IMR-90 (cell line): ENCODE data around the gene DRAP1. TPM values are rescaled to one million over a fixed set of nuclear protein-coding genes. Genes with fewer than 3 reads are reported as not detected.
A peak's percentile ranks its signal among the peaks of the same experiment; 100 is the strongest.

Experiments
- ATAC-seq: fragments of 200-7000 bp; cut with Tn5 transposase; 2 replicates; pipeline ENCODE4 v1.9.1; 2020; ENCODE audit warnings: low read depth, mild to moderate bottlenecking, moderate library complexity
- BruUV-seq: library from RNA; stranded (reverse); fragments of 400-500 nt; replicated peaks from 2 replicates; lab custom pipeline; 2021; lab: Mats Ljungman, UMichigan
- CTCF ChIA-PET: fragments of 300-600 bp; formaldehyde crosslinking; extraction: SDS; loops from one replicate; lab custom pipeline; 2021; ENCODE audit warnings: antibody characterized with exemption; lab: Yijun Ruan, JAX
- POLR2A ChIA-PET: fragments of 300-600 bp; sonication (Branson Sonifier 250); formaldehyde crosslinking; loops from one replicate; lab custom pipeline; 2022; ENCODE audit warnings: antibody characterized with exemption; ENCODE audit not compliant: unreplicated experiment; lab: Charles Lee
- DNase-seq: peaks from one replicate; pipeline ENCODE4 v3.0.0; 2013
- H2AFZ ChIP-seq: replicated peaks from 2 replicates; pipeline ENCODE3; 2013; ENCODE audit warnings: low read length, mild to moderate bottlenecking; ENCODE audit not compliant: poor library complexity
- H2AK5ac ChIP-seq: 2 replicates; pipeline ENCODE4 v1.6.1; 2013; ENCODE audit warnings: low read depth, low read length, inconsistent platforms
- H2AK9ac ChIP-seq: replicated peaks from 2 replicates; pipeline ENCODE3; 2013; ENCODE audit warnings: mild to moderate bottlenecking, low read depth, low read length, moderate library complexity; ENCODE audit not compliant: poor library complexity
- H2BK120ac ChIP-seq: 2 replicates; pipeline ENCODE4 v1.6.1; 2013; ENCODE audit warnings: low read depth, low read length, inconsistent platforms
- H2BK15ac ChIP-seq: 3 replicates; pipeline ENCODE4 v1.6.1; 2013; ENCODE audit warnings: low read depth, low read length, inconsistent platforms
- H2BK20ac ChIP-seq: 2 replicates; pipeline ENCODE4 v1.6.1; 2013; ENCODE audit warnings: low read depth, mild to moderate bottlenecking, inconsistent platforms, low read length, moderate library complexity
- H2BK5ac ChIP-seq: 2 replicates; pipeline ENCODE4 v1.6.1; 2013; ENCODE audit warnings: mild to moderate bottlenecking, low read depth, low read length, inconsistent platforms; ENCODE audit not compliant: poor library complexity, severe bottlenecking
- H3K14ac ChIP-seq: replicated peaks from 2 replicates; pipeline ENCODE4 v1.6.1; 2013; ENCODE audit warnings: low read depth, low read length, inconsistent platforms
- H3K18ac ChIP-seq: 2 replicates; pipeline ENCODE4 v1.6.1; 2013; ENCODE audit warnings: low read depth, low read length, control low read depth
- H3K23ac ChIP-seq: 2 replicates; pipeline ENCODE4 v1.6.1; 2013; ENCODE audit warnings: low read depth, low read length, inconsistent platforms
- H3K27ac ChIP-seq: 2 replicates; pipeline ENCODE4 v1.5.1; 2013; ENCODE audit warnings: mild to moderate bottlenecking, control low read depth, low read length; ENCODE audit not compliant: insufficient read depth
- H3K27me3 ChIP-seq: 2 replicates; pipeline ENCODE4 v1.6.1; 2013; ENCODE audit warnings: low read length; ENCODE audit not compliant: control insufficient read depth, insufficient read depth
- H3K36me3 ChIP-seq: 2 replicates; pipeline ENCODE4 v1.6.1; 2013; ENCODE audit warnings: low read length, mixed read lengths; ENCODE audit not compliant: control insufficient read depth, insufficient read depth
- H3K4ac ChIP-seq: 2 replicates; pipeline ENCODE4 v1.6.1; 2013; ENCODE audit warnings: low read depth, low read length, inconsistent platforms
- H3K4me1 ChIP-seq: 2 replicates; pipeline ENCODE4 v1.6.1; 2013; ENCODE audit warnings: low read length, mixed read lengths; ENCODE audit not compliant: control insufficient read depth, insufficient read depth
- H3K4me2 ChIP-seq: 2 replicates; pipeline ENCODE4 v1.6.1; 2013; ENCODE audit warnings: low read depth, mild to moderate bottlenecking, control low read depth, low read length, moderate library complexity
- H3K4me3 ChIP-seq: 2 replicates; pipeline ENCODE4 v1.5.1; 2013; ENCODE audit warnings: low read depth, mild to moderate bottlenecking, control low read depth, low read length, moderate library complexity; ENCODE audit not compliant: insufficient read depth
- H3K56ac ChIP-seq: 2 replicates; pipeline ENCODE4 v1.6.1; 2013; ENCODE audit warnings: low read length, inconsistent platforms; ENCODE audit not compliant: insufficient read depth; ENCODE audit errors: extremely low read depth
- H3K79me1 ChIP-seq, 2 experiments: 2 replicates each; pipeline ENCODE4 v1.6.1; 2013; ENCODE audit warnings: low read length in 2 of 2, inconsistent platforms in 1 of 2, low read depth in 1 of 2
- H3K9ac ChIP-seq: 2 replicates; pipeline ENCODE4 v1.6.1; 2013; ENCODE audit warnings: low read depth, low read length, control low read depth
- H3K9me1 ChIP-seq: 2 replicates; pipeline ENCODE4 v1.6.1; 2013; ENCODE audit warnings: low read length, inconsistent platforms; ENCODE audit not compliant: insufficient read depth
- H3K9me3 ChIP-seq: 2 replicates; pipeline ENCODE4 v1.6.1; 2013; ENCODE audit warnings: low read length; ENCODE audit not compliant: control insufficient read depth, insufficient read depth
- H4K20me1 ChIP-seq: 2 replicates; pipeline ENCODE4 v1.6.1; 2013; ENCODE audit warnings: low read length, inconsistent platforms; ENCODE audit not compliant: insufficient read depth
- H4K5ac ChIP-seq: 2 replicates; pipeline ENCODE4 v1.6.1; 2013; ENCODE audit warnings: mild to moderate bottlenecking, low read depth, low read length, control low read depth
- H4K8ac ChIP-seq, 2 experiments: 2 replicates each; pipeline ENCODE4 v1.6.1; 2013; ENCODE audit warnings: low read depth in 2 of 2, low read length in 2 of 2, control low read depth in 1 of 2, inconsistent platforms in 1 of 2
- H4K91ac ChIP-seq: 2 replicates; pipeline ENCODE4 v1.6.1; 2013; ENCODE audit warnings: low read depth, low read length, inconsistent platforms; ENCODE audit not compliant: insufficient read depth
- BHLHE40 ChIP-seq: fragments of 150-350 bp; IDR thresholded peaks from 2 replicates; pipeline ENCODE4 v1.6.1; 2016; ENCODE audit warnings: mild to moderate bottlenecking, low read depth, low read length
- CEBPB ChIP-seq: IDR thresholded peaks from 2 replicates; pipeline ENCODE4 v1.6.1; 2012; ENCODE audit warnings: low read depth, low read length, improper control_type of control experiment
- CHD1 ChIP-seq: IDR thresholded peaks from 2 replicates; pipeline ENCODE4 v1.6.1; 2012; ENCODE audit warnings: low read depth, low read length, improper control_type of control experiment
- CTCF ChIP-seq: conservative IDR thresholded peaks from 2 replicates; pipeline ENCODE4 v1.5.1; 2012; ENCODE audit warnings: mild to moderate bottlenecking, low read depth, low read length, improper control_type of control experiment
- FOS ChIP-seq: fragments of 150-350 bp; IDR thresholded peaks from 2 replicates; pipeline ENCODE4 v1.6.1; 2016; ENCODE audit warnings: low read depth, low read length
- MAFK ChIP-seq: IDR thresholded peaks from 2 replicates; pipeline ENCODE4 v1.6.1; 2012; ENCODE audit warnings: low read depth, low read length, improper control_type of control experiment
- MAZ ChIP-seq: IDR thresholded peaks from 2 replicates; pipeline ENCODE4 v1.6.1; 2012; ENCODE audit warnings: low read depth, mild to moderate bottlenecking, low read length, improper control_type of control experiment, moderate library complexity, borderline replicate concordance
- MXI1 ChIP-seq: IDR thresholded peaks from 2 replicates; pipeline ENCODE4 v1.6.1; 2012; ENCODE audit warnings: low read depth, mild to moderate bottlenecking, low read length, moderate library complexity, borderline replicate concordance
- NFE2L2 ChIP-seq: fragments of 150-350 bp; IDR thresholded peaks from 2 replicates; pipeline ENCODE4 v1.6.1; 2016; ENCODE audit warnings: low read depth, mild to moderate bottlenecking, low read length
- POLR2A ChIP-seq: IDR thresholded peaks from 2 replicates; pipeline ENCODE4 v1.6.1; 2012; ENCODE audit warnings: mild to moderate bottlenecking, low read depth, low read length
- RAD21 ChIP-seq: IDR thresholded peaks from 2 replicates; pipeline ENCODE4 v1.6.1; 2012; ENCODE audit warnings: low read length, improper control_type of control experiment
- RCOR1 ChIP-seq: IDR thresholded peaks from 2 replicates; pipeline ENCODE4 v1.6.1; 2012; ENCODE audit warnings: mild to moderate bottlenecking, low read length, improper control_type of control experiment; ENCODE audit not compliant: insufficient replicate concordance
- RFX5 ChIP-seq: IDR thresholded peaks from 2 replicates; pipeline ENCODE4 v1.8.0; 2012; ENCODE audit warnings: low read depth, mild to moderate bottlenecking, low read length, moderate library complexity
- USF2 ChIP-seq: fragments of 150-350 bp; IDR thresholded peaks from 2 replicates; pipeline ENCODE4 v1.6.1; 2017; ENCODE audit warnings: mild to moderate bottlenecking, antibody characterized with exemption, low read length, low read depth
- WGBS, 2 experiments: methylation state at CpG; one replicate each; pipeline versions ENCODE4 v1.1.5 to v1.1.7; 2013; ENCODE audit warnings: missing lambda C conversion rate in 2 of 2; ENCODE audit not compliant: insufficient read length in 1 of 2; ENCODE audit errors: extremely low coverage in 2 of 2; 5-methylcytosine and 5-hydroxymethylcytosine counted together
- dilution Hi-C: fragments of 300-500 bp; cut with HindIII; formaldehyde crosslinking; loops from one replicate; pipeline ENCODE4 v1.14.3; 2018; ENCODE audit warnings: low sequenced_read_pairs; ENCODE audit not compliant: unreplicated experiment
- in situ Hi-C: fragments of 300-500 bp; cut with MboI; formaldehyde crosslinking; loops from 3 replicates; pipeline ENCODE4 v1.14.3; 2019; ENCODE audit warnings: low sequenced_read_pairs, inconsistent platforms, mixed read lengths
- intact Hi-C: fragments of 100-400 bp; cut with micrococcal nuclease; formaldehyde crosslinking; loops from 2 replicates; pipeline ENCODE4 v1.10.0; 2022
- polyA plus RNA-seq, 3 experiments: library from polyadenylated mRNA; depleted of rRNA; stranded (reverse); fragments of >200 nt; gene quantifications; 2 replicates each; pipeline ENCODE4 v1.2.3, GENCODE V29; 2012; ENCODE audit warnings: low replicate concordance in 1 of 3
- total RNA-seq: library from RNA; depleted of rRNA; stranded (reverse); fragments of >200 nt; gene quantifications from 2 replicates; pipeline ENCODE4 v1.2.3, GENCODE V29; 2012

DRAP1 gene
- total and polyA plus RNA-seq, 2 of the 4 experiments (the other 2 are of a cell fraction), result 237 to 344 TPM

DNA sequence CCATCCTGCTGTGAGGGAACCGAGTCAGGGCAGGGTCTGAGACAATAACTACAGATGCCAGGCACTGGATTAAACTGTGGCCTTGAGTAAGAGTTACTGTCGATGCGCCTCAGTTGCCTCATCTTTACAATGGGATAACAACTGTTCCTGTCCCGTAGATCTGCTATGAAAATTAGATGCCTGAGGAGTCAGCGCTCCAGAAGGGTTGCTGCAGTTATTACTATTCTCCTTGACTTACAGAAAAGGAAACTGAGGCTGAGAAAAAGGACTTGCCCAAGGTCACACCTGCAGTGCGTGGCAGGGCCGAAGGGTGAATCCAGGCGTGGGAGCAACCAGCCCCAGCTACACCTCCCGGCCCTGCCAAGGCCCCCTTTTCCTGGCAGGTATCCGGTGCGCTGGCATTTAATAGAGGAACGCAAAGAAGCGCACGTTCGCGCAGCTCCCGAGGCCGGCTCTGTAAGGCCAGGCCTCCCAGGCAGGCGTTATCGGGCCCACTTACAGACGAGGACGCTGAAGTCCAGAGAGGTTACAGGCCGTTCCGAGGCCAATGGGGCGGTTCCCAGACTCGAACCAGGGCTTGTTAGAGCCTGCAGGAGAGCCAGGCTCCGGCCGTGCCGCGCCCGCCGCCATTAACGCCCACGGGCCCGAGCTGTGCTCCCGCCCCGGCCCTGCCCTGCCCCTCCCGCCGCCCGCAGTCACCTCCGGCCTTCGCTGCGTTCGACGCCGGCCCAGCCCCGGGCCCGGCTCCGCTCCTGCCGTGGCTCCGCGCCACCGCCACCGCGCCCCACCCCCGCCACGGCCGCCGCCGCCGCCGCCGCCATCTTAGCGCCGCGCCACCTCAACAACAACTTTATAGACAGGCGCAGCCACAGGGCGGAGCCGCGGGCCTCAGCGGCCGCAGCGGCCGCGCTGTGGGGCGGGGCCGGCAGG, 750 bp upstream of the DRAP1 start, which contains the start of gene C11orf68:
TSS of gene C11orf68 (minus strand) at position 852 of the 930 bp plus-strand sequence. CDS start at position 821, 31 bp downstream.
- H4K91ac ChIP-seq, result peak within 1 kb of the TSS; percentile 97
- peak within 1 kb of the TSS; percentile 100 for H3K9ac ChIP-seq
- peaks cover 30% of the 10 kb centered on the region for H3K9me1 ChIP-seq
- peak within 1 kb of the TSS; percentile 100 for H2AK9ac ChIP-seq
- H3K9me3 ChIP-seq, result no peaks in the 10 kb centered on the region
- peaks cover 11% of the 10 kb centered on the region for H4K20me1 ChIP-seq
- no peak for DNase-seq
- peak within 1 kb of the TSS; percentile 100 for H2BK120ac ChIP-seq
- peak within 1 kb of the TSS; percentile 99 for H4K5ac ChIP-seq
- ATAC-seq, result peak; percentile 0
- ChIA-PET CTCF (no interaction called here), POLR2A (interaction anchor here (0.6 to 1.4 kb wide), 3 partner anchors 12 to 28 kb away, joined by 3 to 7 read pairs (median 4); partner anchors contain the start of gene CCDC85B)
- H2AK5ac ChIP-seq, result peak within 1 kb of the TSS; percentile 99
- peak within 1 kb of the TSS; percentile 96 for H3K4me2 ChIP-seq
- peaks cover 35% of the 10 kb centered on the region for H3K36me3 ChIP-seq
- peak within 1 kb of the TSS; percentile 97 for H3K23ac ChIP-seq
- BruUV-seq, result no TSS peak
- peaks cover 23 to 60% of the 10 kb centered on the region in 2 experiments for H3K79me1 ChIP-seq
- peak within 1 kb of the TSS; percentile 95 for H3K14ac ChIP-seq
- H2BK20ac ChIP-seq, result peak within 1 kb of the TSS; percentile 79
- peak within 1 kb of the TSS; percentile 93 for H3K27ac ChIP-seq
- H3K4me3 ChIP-seq, result peak within 1 kb of the TSS; percentile 100
- 3% methylated on average over 33 of the region's 77 CpGs; no CpG with 5 or more reads in 1 of the 2 experiments for WGBS, 2 experiments
- no peaks in the 10 kb centered on the region for H3K27me3 ChIP-seq
- peak within 1 kb of the TSS; percentile 96 for H2BK5ac ChIP-seq
- H2BK15ac ChIP-seq, result peak within 1 kb of the TSS; percentile 56
- H2AFZ ChIP-seq, result peak within 1 kb of the TSS; percentile 94
- H3K18ac ChIP-seq, result peak within 1 kb of the TSS; percentile 99
- peaks cover 42% of the 10 kb centered on the region for H3K4me1 ChIP-seq
- in situ Hi-C loops (no loop called here), intact Hi-C loops (loop anchor here (5.0 kb wide), 1 partner anchor 44 kb away; the partner anchor contains the start of gene SART1), dilution Hi-C loops (no loop called here)
- H4K8ac ChIP-seq, result peak within 1 kb of the TSS; percentile 64 to 97
- H3K4ac ChIP-seq, result peak within 1 kb of the TSS; percentile 98
- H3K56ac ChIP-seq, result peak within 1 kb of the TSS; percentile 93
- no peak for TF ChIP-seq FOS
- TF ChIP-seq CTCF, result no peak
- no peak for TF ChIP-seq MXI1
- no peak for TF ChIP-seq USF2
- TF ChIP-seq RCOR1, result peak; percentile 60
- no peak for TF ChIP-seq RAD21
- no peak for TF ChIP-seq CEBPB
- TF ChIP-seq MAZ, result no peak
- TF ChIP-seq CHD1, result peak; percentile 25; the same call in 1 of the 2 replicates
- TF ChIP-seq POLR2A, result peak; percentile 68
- no peak for TF ChIP-seq NFE2L2
- TF ChIP-seq RFX5, result no peak
- TF ChIP-seq MAFK, result no peak
- TF ChIP-seq BHLHE40, result no peak
